HG03460 (cell line): ENCODE results near the gene FBXW11.

Experiments used
- ATAC-seq: cut with Tn5 transposase; IDR thresholded peaks from one replicate; pipeline ENCODE4 v1.9.1; 2021; ENCODE audit not compliant: unreplicated experiment

The FBXW11 gene

GRCh38 chr5:171846323-171846722 is 160.1 kb downstream of the FBXW11 start:
- no peak for ATAC-seq

DNA sequence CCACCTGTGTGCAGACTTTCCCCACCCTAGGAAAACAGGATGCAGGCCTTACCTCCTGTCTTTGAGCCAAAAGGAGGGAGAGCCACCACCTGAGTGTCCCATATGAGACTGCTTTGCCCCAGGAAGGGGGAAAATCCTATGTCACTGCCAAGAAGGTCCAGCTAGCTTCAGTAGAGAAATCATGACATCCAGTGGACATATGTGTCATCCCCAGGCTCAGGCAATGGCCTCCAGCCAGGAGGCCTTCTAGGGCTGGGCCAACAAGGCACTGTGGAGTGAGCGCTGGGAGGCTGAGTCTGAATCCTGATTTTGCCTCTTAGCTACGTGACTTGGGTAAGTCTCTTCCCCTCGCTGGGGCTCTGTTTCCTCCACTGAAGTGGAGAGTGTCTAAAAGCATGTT is 160.6 kb downstream of the FBXW11 start:
- no peak for ATAC-seq

DNA sequence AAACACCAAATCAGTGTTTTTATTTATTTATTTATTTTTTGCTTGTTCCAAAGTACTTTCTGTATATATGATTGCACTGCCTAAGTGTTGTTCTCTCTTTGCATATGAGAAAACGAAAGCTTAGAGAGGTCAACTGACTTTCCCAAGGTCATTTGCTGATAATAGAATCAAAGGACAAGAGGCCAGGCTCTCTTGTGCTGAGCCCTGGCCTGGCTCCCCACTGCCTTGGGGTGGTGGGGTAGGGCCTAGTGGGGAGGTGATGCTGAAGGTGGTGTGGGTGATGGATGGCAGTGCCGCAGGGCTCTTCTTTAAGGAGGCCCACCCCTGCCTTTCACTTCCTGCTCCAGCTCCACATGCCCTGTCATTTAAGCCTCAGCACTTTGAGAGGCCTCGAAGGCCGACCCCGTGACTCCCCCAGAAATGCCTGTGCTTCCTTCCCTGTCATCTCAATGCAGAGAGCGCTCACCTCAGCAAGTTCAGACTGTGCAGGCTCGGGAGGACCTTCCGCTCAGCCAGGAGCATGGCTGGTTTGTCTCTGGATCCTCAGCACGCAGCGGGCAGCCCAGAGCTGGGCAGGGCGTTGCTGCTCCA is 161.3 kb downstream of the FBXW11 start:
- no peak for ATAC-seq

DNA sequence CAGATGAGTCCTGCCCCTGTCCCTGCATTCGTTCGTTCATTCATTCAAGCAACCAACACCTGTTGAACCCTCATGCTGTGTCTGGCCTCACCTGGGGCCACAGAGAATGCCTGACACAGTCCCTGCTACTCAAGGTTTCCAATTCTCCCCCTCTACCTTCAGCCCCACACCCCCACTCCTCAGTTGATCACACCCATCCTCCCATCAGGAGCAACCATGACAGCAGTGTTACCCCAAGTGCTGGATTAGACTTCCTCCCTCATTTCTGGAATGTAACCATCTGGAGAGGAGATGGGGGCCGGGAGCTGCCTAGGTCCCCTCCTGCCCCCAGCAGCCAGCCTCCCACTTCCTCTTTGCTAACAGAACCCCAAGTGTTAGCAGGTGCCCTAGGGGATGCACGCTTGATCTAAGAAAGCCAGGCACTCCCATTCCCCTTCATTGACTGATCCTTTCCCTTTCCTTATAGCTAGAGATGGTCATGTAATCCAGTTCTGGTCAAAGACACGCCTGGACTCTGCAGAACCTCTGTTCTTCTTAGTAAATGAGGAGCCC is 163.6 kb downstream of the FBXW11 start:
- ATAC-seq, result no peak

- no peak for ATAC-seq
Measured at GRCh38 chr5:171841984-171842776, 164.3 kb downstream of the FBXW11 start.

DNA sequence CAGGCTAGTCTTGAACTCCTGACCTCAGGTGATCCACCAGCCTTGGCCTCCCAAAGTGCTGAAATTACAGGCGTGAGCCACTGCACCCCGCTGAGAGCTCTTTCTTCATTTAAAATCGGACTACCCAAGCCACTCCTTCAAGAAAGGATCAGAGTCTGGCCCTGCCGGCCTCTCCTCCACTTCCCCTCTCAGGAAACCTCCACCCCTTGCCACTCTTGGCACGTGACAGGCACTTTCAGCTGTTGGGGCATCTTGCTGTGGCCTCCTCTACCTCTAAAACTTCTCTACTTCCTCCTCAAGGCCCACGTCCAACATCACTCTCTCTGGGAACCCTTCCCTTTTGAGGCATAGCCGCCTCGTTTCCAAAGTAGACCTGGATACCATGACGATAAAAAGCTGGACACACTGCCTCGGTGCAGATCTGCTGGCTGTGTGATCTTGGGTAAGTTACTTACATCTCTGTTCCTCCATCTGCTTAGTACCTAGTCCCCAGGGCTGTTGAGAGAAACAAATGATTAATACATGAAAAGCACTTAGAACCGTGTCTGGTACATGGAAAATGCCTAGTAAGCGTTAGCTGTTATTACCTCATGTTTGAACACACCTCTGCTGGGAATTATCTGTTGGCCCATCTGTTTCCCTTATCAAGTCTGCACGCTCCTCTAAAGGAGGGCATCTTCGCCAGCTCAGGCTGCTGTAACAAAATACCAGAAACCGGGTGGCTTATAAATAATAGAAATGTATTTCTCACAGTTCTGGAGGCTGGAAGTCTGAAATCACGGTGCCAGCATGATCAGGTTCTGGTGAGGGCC is 165.5 kb downstream of the FBXW11 start:
- no peak for ATAC-seq

DNA sequence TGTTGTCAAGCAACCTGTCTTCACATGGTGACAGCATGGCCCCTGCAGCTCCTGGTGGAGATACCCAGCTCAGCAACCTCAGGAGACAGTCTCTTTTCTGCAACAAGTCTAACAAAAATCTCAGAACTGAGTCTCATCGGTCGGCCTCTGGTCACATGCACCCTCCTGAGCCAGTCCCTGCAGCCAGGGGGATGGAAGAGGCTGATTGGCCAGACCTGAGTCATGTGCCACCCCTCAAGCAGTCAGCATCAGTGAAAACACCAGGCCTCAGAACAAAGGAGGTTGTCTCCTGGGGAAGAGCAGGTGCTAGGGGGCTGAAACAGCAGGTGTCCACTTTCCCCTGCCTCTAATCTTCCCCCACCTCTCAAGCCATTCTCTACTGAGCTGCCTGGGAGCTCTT is 166.4 kb downstream of the FBXW11 start:
- ATAC-seq, result no peak

DNA sequence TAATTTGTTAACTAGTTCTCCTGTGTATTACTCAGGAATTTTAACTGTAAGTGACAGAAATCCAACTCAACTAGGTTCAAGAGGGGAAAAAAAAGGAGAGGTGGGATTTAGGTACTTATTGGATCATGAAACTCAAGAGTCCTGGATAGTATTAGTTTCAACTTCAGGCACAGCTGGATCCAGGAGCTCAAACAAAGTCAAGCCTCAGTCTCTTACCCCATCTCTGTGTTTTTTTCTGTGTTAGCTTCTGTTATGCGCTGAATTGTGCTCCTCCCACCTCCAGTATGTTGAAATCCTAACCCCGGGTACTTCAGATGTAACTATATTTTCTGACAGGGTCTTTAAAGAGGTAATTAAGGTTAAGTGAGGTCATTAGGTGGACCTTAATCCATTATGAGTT is 167.3 kb downstream of the FBXW11 start:
- no peak for ATAC-seq

DNA sequence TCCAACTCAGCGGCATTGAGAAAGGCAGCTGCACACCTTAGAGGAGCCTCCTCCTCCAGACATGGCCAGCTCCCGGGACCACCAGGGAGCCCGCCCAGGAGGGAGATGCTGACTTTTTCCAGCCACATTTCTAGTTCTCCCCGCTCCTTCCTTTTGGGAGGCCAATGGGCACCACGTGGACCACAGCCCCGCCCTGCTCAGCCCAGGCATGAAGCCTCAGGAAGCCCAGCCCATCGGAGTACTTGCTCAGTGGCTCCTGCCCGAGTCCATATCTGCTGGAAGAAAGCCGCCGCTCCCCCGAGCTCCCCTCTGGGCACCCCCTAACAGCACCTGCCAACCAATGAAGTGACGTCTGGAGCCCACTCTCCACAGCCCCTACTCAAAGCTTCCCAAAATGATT is 168.4 kb downstream of the FBXW11 start:
- no peak for ATAC-seq

DNA sequence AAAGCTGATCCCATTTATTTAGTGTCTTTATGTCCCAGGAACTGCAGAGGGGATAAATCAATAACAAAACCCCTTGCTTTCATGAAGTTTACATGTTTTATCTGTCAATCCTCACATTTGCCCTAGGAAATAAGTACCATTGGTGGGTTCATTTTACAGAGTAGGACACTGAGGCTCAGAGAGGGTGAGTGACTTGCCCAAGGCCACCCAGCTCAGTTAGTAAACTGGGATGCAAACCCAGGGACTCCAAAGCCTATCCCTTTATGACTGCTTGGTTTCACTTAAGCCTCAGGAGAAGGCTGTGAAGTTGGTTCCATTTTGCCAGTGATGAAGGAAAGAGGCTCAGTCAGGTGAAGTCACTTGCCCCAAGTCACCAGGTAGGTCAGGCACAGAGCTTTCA is 168.9 kb downstream of the FBXW11 start:
- no peak for ATAC-seq

DNA sequence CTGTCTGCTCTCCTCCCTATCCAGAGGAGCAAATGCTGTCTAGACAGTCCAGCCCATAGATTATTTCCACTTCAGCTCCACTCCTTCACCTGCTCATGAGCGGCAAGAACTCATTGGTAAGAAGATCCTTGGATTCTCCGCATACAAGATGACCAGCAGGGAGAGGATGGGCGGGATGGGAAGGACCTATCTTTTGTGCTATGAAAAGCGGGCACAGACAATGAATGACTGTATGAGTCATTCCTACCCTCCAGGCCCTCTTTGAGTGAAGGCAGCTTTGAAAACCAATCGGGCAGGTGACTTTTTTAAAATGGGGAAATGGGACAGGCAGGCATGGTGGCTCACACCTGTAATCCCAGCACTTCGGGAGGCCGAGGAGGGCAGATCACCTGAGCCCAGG is 171.4 kb downstream of the FBXW11 start:
- ATAC-seq, result no peak

DNA sequence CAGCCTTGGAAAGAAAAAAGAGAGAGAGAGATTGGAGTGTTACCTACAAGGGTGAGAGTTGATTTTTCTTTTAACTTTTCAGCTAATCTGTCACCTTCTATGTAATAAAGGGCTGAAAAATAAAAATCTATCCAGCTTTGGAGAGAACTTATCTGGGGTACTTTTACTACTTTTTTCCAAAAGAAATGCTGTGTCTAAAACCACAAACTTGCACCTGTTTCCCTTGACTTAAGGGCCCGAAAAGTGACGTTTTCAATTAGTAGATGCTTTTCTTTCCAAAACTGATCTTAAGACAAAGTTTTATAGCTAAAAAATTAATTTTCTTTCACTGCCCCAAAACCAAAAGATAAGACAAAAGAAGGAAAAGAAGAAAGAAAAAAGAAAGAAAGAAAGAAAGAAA is 172.0 kb downstream of the FBXW11 start:
- no peak for ATAC-seq

DNA sequence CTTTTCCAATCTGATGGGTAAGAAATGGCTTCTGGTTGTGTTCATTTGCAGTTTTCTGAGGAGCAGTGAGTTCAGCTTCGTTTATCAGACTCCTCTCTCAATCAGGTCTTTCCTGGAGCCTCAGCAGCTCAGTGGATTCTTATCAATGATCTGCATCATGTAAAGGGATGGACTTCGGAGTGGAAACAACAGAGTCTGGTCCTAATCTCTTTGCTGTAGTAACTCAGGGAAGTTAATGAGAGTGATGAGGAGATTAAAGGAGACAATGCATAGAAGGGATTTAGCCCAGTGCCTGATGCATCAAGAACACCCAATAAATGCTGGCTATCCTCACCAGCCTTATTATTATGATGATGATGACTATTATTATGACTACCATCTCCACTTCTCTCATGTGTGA is 173.7 kb downstream of the FBXW11 start:
- ATAC-seq, result no peak

GRCh38 chr5:171830686-171831085 is 175.8 kb downstream of the FBXW11 start:
- no peak for ATAC-seq

DNA sequence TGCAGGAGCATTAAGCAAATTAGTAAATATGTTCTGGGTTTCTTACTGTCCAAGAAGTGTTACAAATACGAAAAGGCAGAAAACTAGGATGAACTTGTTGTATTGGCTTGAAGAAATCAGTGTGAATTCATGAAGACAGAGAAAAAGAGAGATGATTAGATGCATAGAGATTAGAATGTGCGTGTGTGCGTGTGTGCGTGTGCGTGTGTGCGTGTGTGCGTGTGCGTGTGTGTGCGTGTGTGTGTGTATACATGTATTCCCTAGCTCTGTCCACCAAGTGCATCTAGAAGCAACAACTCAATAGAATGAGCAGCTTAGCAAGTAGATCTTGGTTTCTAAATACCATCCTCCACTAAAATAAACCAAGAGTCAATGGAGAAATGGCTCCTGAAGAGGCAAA is 179.3 kb downstream of the FBXW11 start:
- ATAC-seq, result no peak

DNA sequence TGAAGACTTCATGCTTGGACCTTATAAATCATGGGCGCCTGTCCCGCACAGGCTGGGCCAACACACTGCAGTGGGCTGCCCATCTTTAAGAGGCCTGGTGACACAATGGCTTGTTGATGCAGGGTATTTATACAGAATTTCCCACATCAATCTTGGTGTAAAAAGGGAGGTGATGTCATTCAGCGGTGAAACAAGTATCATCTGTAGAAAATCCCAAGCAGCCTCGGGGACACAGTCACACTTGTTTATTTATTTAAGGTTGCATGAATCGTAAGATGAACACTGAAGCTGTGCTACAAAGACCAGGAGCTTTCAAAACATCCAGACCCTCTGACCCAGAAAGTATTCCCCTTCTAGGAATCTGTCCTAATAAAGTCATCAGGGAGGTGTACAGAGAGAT is 180.3 kb downstream of the FBXW11 start:
- ATAC-seq, result no peak

DNA sequence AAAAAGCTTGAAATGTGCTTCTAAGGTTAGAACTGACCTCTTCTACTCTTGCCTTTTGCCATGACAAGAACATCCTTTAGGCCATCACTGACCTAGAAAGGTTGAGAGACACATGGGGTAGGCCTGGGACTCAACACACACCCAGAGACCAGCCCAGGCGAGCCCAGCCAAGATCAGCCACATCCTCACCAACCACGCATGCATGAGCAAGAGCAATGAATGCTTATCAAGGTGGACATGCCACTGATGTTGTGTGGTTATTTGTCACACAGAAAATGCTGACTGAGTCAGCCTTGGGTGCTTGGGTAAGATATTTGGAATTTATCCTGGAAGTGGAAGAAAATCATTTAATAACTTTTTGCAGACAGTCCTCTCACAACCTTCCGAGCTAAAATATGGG is 181.4 kb downstream of the FBXW11 start:
- no peak for ATAC-seq

GRCh38 chr5:171823269-171823668 is 183.2 kb downstream of the FBXW11 start:
- ATAC-seq, result no peak

GRCh38 chr5:171821286-171821685 is 185.2 kb downstream of the FBXW11 start:
- no peak for ATAC-seq

- no peak for ATAC-seq
Measured at GRCh38 chr5:171820561-171820960, 185.9 kb downstream of the FBXW11 start.

- ATAC-seq, result no peak
Measured at GRCh38 chr5:171816666-171817065, 189.8 kb downstream of the FBXW11 start.
